GM20000 (cell line): ENCODE data around the gene RYR1.

ENCODE experiments used
- DNase-seq: peaks from one replicate; pipeline ENCODE4 v3.0.0; 2012; ENCODE audit warnings: low spot score
- TF ChIP-seq, protein P1 (sequence below): IDR thresholded peaks from 2 replicates; pipeline ENCODE4 v1.5.1; 2012; ENCODE audit warnings: mild to moderate bottlenecking, control low read depth; ENCODE audit errors: extremely low read depth, missing control alignments

RYR1 gene

DNA sequence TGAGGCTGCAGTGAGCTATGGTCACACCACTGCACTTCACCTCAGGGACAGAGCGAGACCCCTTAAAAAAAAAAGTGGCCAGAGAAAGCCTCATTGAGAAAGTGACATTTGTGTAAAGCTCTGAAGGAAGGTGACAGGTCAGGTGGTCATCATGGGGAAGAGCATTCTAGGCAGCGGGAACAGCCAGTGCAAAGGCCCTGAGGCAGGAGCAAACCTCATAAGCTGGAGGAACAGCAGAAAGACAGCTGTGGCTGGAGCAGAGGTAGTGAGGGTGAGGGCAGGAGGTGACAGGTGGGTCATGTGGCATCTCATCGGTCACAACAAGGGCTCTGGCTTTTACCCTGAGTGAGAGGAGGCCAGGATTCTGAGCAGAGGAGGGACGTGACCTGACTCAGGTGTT lies 64.4 kb downstream of the RYR1 start:
- no peak for DNase-seq
- TF ChIP-seq, protein P1, sequence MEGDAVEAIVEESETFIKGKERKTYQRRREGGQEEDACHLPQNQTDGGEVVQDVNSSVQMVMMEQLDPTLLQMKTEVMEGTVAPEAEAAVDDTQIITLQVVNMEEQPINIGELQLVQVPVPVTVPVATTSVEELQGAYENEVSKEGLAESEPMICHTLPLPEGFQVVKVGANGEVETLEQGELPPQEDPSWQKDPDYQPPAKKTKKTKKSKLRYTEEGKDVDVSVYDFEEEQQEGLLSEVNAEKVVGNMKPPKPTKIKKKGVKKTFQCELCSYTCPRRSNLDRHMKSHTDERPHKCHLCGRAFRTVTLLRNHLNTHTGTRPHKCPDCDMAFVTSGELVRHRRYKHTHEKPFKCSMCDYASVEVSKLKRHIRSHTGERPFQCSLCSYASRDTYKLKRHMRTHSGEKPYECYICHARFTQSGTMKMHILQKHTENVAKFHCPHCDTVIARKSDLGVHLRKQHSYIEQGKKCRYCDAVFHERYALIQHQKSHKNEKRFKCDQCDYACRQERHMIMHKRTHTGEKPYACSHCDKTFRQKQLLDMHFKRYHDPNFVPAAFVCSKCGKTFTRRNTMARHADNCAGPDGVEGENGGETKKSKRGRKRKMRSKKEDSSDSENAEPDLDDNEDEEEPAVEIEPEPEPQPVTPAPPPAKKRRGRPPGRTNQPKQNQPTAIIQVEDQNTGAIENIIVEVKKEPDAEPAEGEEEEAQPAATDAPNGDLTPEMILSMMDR = no peak

GRCh38 chr19:38499532-38499931 lies 66.0 kb downstream of the RYR1 start:
- no peak for DNase-seq

GRCh38 chr19:38500450-38500849 lies 67.0 kb downstream of the RYR1 start:
- TF ChIP-seq, protein P1 = no peak
- DNase-seq = no peak

More at GRCh38 chr19:38499532-38499931, 66.0 kb downstream of the RYR1 start:
- TF ChIP-seq, protein P1 = no peak

DNA sequence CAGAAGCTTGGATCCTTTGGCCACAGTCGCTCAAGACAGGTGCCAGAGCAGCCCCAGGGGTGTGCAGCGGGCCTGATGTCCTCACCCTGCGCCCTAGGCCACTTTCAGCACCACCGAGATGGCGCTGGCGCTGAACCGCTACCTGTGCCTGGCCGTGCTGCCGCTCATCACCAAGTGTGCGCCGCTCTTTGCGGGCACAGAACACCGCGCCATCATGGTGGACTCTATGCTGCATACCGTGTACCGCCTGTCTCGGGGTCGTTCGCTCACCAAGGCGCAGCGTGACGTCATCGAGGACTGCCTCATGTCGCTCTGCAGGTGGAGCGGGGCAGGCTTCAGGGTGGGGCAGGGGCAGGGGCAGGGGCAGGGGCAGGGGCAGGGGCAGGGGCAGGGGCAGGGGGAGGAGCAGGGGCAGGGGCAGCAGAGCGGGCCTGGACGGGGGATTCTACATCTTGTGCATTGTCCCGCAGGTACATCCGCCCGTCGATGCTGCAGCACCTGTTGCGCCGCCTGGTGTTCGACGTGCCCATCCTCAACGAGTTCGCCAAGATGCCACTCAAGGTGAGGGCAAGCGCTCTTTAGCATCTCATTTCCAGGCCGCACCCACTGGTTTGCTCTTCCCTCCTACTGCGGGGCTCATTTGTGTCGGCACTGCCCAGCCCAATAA lies 69.1 kb downstream of the RYR1 start:
- TF ChIP-seq, protein P1 = no peak
- no peak for DNase-seq

- no peak for DNase-seq
- TF ChIP-seq, protein P1 = no peak
These were observed 69.6 kb downstream of the RYR1 start for GRCh38 chr19:38503077-38503410.

- TF ChIP-seq, protein P1 = no peak
These were observed 72.5 kb downstream of the RYR1 start for GRCh38 chr19:38505958-38506357.

DNA sequence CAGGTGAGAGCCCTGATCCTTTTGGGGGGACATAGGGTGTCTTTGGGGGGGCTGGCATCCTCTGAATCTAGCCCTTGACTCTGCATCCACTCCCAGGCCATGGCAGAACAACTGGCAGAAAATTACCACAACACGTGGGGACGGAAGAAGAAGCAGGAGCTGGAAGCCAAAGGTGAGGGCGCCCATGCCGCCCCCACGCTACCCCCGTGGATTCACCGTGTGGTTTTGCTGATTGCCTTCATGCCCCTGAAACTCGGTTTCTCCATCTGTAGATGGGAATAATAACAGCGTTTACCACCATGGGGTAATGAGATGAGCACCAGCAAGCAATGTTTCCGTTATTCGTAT lies 72.9 kb downstream of the RYR1 start:
- TF ChIP-seq, protein P1 = no peak
- DNase-seq = no peak

More at GRCh38 chr19:38505958-38506357, 72.5 kb downstream of the RYR1 start:
- DNase-seq = no peak
